ENCODE data around the gene ZNF732. TPM values are rescaled to one million over a fixed set of nuclear protein-coding genes. Genes with fewer than 3 reads are reported as not detected.
A peak's percentile ranks its signal among the peaks of the same experiment; 100 is the strongest.
"Not testable (repeated sequence)": the region's sequence is repeated elsewhere in the genome, so short reads cannot be mapped to it uniquely, and the experiment has no call there.

ZNF732 gene
- total RNA-seq, 1 experiment from 2014 or later = not detected

DNA sequence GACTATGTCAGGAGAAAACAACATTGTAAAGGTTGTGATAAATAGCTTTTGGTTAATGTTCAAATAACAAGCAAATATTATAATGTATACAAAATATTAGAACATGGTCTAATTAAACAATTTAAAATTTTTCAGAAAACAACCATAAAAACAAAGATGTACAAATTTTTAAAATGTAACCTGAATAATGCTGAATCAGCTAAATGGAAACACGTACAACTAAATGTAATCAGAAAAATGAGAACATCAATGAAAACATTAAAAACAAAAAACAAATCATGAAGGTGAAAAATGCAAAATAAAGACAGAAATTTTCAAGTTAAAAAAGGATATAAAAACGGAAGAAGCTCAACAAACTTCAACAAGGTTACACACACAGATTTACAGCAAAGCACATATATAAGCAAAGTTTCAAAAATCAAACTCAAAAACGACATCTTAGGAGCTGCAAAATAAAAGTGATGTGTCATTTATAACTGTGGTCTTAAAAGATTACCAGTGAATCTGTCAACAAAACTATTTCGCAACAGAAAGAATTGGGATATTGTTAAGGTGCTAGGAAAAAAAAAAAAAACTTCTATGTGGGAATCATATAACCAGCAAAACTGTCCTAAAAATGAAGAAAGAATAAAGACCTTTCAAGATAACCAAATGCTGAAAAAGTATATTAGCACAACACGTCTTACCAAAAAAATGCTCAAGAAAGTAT is 31.8 kb downstream of the ZNF732 start:
- TF ChIP-seq, protein P1, sequence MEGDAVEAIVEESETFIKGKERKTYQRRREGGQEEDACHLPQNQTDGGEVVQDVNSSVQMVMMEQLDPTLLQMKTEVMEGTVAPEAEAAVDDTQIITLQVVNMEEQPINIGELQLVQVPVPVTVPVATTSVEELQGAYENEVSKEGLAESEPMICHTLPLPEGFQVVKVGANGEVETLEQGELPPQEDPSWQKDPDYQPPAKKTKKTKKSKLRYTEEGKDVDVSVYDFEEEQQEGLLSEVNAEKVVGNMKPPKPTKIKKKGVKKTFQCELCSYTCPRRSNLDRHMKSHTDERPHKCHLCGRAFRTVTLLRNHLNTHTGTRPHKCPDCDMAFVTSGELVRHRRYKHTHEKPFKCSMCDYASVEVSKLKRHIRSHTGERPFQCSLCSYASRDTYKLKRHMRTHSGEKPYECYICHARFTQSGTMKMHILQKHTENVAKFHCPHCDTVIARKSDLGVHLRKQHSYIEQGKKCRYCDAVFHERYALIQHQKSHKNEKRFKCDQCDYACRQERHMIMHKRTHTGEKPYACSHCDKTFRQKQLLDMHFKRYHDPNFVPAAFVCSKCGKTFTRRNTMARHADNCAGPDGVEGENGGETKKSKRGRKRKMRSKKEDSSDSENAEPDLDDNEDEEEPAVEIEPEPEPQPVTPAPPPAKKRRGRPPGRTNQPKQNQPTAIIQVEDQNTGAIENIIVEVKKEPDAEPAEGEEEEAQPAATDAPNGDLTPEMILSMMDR (IDR thresholded peaks at IDR 0.05; ENCODE audit: insufficient read depth in 1 of 2, low read depth in 1 of 2, low read length in 1 of 2, severe bottlenecking in 1 of 2, unreplicated experiment in 1 of 2) = no peak

DNA sequence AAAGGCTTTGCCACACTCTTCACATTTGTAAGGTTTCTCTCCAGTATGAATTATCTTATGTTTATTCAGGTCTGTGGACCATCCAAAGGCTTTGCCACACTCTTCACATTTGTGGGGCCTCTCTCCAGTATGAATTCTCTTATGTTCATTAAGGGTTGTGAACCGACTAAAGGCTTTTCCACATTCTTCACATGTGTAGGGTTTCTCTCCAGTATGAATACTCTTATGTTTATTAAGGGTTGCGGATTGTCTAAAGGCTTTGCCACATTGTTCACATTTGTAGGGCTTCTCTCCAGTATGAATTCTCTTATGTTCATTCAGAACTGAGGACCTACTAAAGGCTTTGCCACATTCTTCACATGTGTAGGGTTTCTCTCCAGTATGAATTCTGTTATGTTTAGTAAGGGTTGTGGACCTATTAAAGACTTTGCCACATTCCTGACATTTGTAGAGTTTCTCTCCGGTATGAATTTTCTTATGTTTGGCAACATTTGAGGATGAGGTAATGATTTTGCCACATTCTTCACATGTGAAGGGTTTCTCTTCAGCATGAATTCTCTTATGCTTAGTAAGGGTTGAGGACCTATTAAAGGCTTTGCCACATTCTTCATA is 33.7 kb downstream of the ZNF732 start:
- H3K27me3 Mint-ChIP-seq (ENCODE audit: insufficient read depth, unreplicated experiment) = no peaks in the 10 kb centered on the region
- TF ChIP-seq, protein P1 (IDR thresholded peaks at IDR 0.05; ENCODE audit: insufficient read depth in 1 of 2, low read depth in 1 of 2, low read length in 1 of 2, severe bottlenecking in 1 of 2, unreplicated experiment in 1 of 2) = no peak
- H3K27ac Mint-ChIP-seq (ENCODE audit: unreplicated experiment) = no peak overlapping the region
- H3K4me1 Mint-ChIP-seq (ENCODE audit: low read depth, unreplicated experiment) = no peaks in the 10 kb centered on the region
- Histone ChIP-seq H3K4me3 (ENCODE audit: low read depth, low read length) (no peak overlapping the region), H3K9me3 (peaks cover 24% of the 10 kb centered on the region), H3K36me3 (ENCODE audit: control insufficient read depth, insufficient read depth, low read length) (no peaks in the 10 kb centered on the region), H3K27me3 (replicated peaks; ENCODE audit: control insufficient read depth, insufficient read depth, low read length) (no peaks in the 10 kb centered on the region), H3K4me1 (no peaks in the 10 kb centered on the region)
- no peak for DNase-seq
- H3K9me3 Mint-ChIP-seq (ENCODE audit: unreplicated experiment) = peaks cover 49% of the 10 kb centered on the region
- CTCF ChIA-PET = no interaction called here
- POLR2A ChIA-PET = no interaction called here
- no peaks in the 10 kb centered on the region for H3K36me3 Mint-ChIP-seq (ENCODE audit: insufficient read depth, unreplicated experiment)
- BruUV-seq (replicated peaks) = no TSS peak
- intact Hi-C loops (cut with micrococcal nuclease; ENCODE audit: unreplicated experiment) = no loop called here
- H3K4me3 Mint-ChIP-seq (ENCODE audit: unreplicated experiment) = no peak overlapping the region

More for the DNA sequence above, 31.8 kb downstream of the ZNF732 start:
- ChIA-PET POLR2A (no interaction called here), CTCF (no interaction called here)
- Mint-ChIP-seq H3K36me3 (ENCODE audit: insufficient read depth, unreplicated experiment) (no peaks in the 10 kb centered on the region), H3K27me3 (ENCODE audit: insufficient read depth, unreplicated experiment) (no peaks in the 10 kb centered on the region), H3K27ac (ENCODE audit: unreplicated experiment) (no peak overlapping the region), H3K4me1 (ENCODE audit: low read depth, unreplicated experiment) (no peaks in the 10 kb centered on the region), H3K9me3 (ENCODE audit: unreplicated experiment) (peaks cover 49% of the 10 kb centered on the region), H3K4me3 (ENCODE audit: unreplicated experiment) (no peak overlapping the region)
- H3K4me1 ChIP-seq = no peaks in the 10 kb centered on the region
- no peak overlapping the region for H3K4me3 ChIP-seq (ENCODE audit: low read depth, low read length)
- intact Hi-C loops (cut with micrococcal nuclease; ENCODE audit: unreplicated experiment) = no loop called here
- H3K9me3 ChIP-seq = peaks cover 31% of the 10 kb centered on the region
- no peak for DNase-seq
- BruUV-seq (replicated peaks) = no TSS peak
- H3K27me3 ChIP-seq (replicated peaks; ENCODE audit: control insufficient read depth, insufficient read depth, low read length) = no peaks in the 10 kb centered on the region
- H3K36me3 ChIP-seq (ENCODE audit: control insufficient read depth, insufficient read depth, low read length) = no peaks in the 10 kb centered on the region

DNA sequence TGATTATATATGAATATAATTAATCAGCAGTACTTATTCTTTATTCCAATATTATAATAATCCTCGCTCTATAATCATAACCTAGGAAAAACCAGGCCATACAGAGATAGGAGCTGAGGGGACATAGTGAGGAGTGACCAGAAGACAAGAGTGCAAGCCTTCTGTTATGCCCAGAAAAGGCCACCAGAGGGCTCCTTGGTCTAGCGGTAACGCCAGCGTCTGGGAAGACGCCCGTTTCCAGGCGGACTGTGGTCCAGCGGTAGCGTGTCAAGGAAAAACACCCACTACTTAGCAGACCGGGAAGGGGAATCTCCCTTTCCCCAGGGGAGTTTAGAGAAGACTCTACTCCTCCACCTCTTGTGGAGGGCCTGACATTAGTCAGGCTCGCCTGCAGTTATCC is 46.0 kb downstream of the ZNF732 start:
- H3K4me1 Mint-ChIP-seq (ENCODE audit: low read depth, unreplicated experiment); H3K4me3 Mint-ChIP-seq (ENCODE audit: unreplicated experiment); CTCF ChIA-PET; POLR2A ChIA-PET; H3K4me3 ChIP-seq (ENCODE audit: low read depth, low read length); H3K36me3 Mint-ChIP-seq (ENCODE audit: insufficient read depth, unreplicated experiment); H3K36me3 ChIP-seq (ENCODE audit: control insufficient read depth, insufficient read depth, low read length); H3K27ac Mint-ChIP-seq (ENCODE audit: unreplicated experiment); BruUV-seq (replicated peaks); H3K27me3 ChIP-seq (replicated peaks; ENCODE audit: control insufficient read depth, insufficient read depth, low read length); H3K27me3 Mint-ChIP-seq (ENCODE audit: insufficient read depth, unreplicated experiment); H3K4me1 ChIP-seq; intact Hi-C loops (cut with micrococcal nuclease; ENCODE audit: unreplicated experiment): not testable (repeated sequence)
- DNase-seq = peak; percentile 36 to 38
- peaks cover 16% of the 10 kb centered on the region for H3K9me3 ChIP-seq
- TF ChIP-seq, protein P1 (IDR thresholded peaks at IDR 0.05; ENCODE audit: insufficient read depth in 1 of 2, low read depth in 1 of 2, low read length in 1 of 2, severe bottlenecking in 1 of 2, unreplicated experiment in 1 of 2) = peak; percentile 1 to 17
- H3K9me3 Mint-ChIP-seq (ENCODE audit: unreplicated experiment) = peaks cover 39% of the 10 kb centered on the region

All from Caco-2 (cell line).